Measurements from ENCODE around the gene ERC1.

The ERC1 gene

DNA sequence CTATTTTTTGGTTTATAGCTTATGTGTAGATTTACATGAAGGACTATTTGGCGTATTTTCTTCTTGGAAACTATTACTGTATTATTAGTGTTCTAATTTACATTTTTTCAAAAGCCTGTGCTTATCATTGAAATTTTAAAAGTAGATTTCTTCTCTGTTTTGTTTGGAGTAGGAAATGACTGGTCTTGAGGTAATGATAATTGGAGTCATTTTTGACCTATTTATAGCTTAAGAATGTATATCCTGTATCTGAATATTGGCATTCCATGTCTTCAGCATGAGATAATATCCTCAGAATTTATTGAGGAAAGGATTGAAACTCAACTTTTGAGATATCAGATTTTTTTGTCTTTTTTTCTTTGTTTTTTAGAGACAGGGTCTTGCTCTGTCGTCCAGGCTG is 193.4 kb downstream of the ERC1 start:
- H3K9me3 ChIP-seq (ENCODE audit: severe bottlenecking), result no peaks in the 10 kb centered on the region
- DNase-seq (ENCODE audit: low spot score) (no peak), ATAC-seq (ENCODE audit: low read depth) (peak; percentile 66)
- H3K27ac ChIP-seq (ENCODE audit: poor library complexity, severe bottlenecking), result peak overlapping the region; percentile 86
- no peaks in the 10 kb centered on the region for H3K27me3 ChIP-seq (ENCODE audit: insufficient read depth, poor library complexity, severe bottlenecking)
- no peak overlapping the region for H3K4me3 ChIP-seq (ENCODE audit: severe bottlenecking)
- peaks cover 40% of the 10 kb centered on the region for H3K4me1 ChIP-seq (ENCODE audit: insufficient read depth, poor library complexity, severe bottlenecking)
- TF ChIP-seq, protein P1, sequence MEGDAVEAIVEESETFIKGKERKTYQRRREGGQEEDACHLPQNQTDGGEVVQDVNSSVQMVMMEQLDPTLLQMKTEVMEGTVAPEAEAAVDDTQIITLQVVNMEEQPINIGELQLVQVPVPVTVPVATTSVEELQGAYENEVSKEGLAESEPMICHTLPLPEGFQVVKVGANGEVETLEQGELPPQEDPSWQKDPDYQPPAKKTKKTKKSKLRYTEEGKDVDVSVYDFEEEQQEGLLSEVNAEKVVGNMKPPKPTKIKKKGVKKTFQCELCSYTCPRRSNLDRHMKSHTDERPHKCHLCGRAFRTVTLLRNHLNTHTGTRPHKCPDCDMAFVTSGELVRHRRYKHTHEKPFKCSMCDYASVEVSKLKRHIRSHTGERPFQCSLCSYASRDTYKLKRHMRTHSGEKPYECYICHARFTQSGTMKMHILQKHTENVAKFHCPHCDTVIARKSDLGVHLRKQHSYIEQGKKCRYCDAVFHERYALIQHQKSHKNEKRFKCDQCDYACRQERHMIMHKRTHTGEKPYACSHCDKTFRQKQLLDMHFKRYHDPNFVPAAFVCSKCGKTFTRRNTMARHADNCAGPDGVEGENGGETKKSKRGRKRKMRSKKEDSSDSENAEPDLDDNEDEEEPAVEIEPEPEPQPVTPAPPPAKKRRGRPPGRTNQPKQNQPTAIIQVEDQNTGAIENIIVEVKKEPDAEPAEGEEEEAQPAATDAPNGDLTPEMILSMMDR (IDR thresholded peaks at IDR 0.05; ENCODE audit: poor library complexity, severe bottlenecking), result no peak
- H3K36me3 ChIP-seq (ENCODE audit: low read depth), result peaks cover 68% of the 10 kb centered on the region

DNA sequence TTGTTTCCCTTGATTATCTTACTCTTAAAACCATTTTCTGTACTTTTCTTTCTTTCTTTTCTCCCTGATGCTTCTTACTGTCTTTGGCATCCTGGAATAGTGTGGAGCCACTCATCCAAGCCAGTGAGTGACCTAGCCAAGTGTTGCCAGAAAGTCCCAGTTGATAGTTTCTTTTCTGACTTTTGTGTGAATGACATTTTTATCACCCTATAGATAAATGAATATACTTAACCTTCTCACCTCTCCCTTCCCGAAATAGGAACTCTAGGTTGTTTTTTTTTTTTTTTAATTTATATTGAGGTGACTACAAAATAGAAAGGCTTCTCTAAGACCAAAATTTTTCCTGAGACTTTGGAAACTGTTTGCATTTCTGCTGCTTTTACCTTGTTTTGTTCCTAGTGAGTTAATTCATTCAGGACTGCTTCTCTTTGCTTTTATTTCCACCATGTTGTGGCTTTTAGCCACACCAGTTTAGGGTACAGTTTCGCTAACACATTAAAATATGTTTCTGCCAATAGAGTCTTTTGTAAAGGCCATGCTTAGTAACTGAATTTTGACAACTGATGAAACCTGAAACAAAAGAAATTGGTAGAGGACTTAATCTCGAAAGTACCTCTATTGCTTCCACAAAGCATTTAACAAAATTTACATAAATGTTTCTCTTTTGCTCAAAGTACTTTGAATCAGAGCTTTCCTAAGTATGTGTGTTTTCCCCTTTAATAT is 194.6 kb downstream of the ERC1 start:
- TF ChIP-seq, protein P1 (IDR thresholded peaks at IDR 0.05; ENCODE audit: poor library complexity, severe bottlenecking), result no peak
- DNase-seq (ENCODE audit: low spot score), result no peak
- peak overlapping the region; percentile 86 for H3K27ac ChIP-seq (ENCODE audit: poor library complexity, severe bottlenecking)
- H3K4me1 ChIP-seq (ENCODE audit: insufficient read depth, poor library complexity, severe bottlenecking), result peaks cover 40% of the 10 kb centered on the region
- H3K9me3 ChIP-seq (ENCODE audit: severe bottlenecking), result no peaks in the 10 kb centered on the region
- ATAC-seq (ENCODE audit: low read depth), result no peak
- no peak overlapping the region for H3K4me3 ChIP-seq (ENCODE audit: severe bottlenecking)
- H3K27me3 ChIP-seq (ENCODE audit: insufficient read depth, poor library complexity, severe bottlenecking), result no peaks in the 10 kb centered on the region
- H3K36me3 ChIP-seq (ENCODE audit: low read depth), result peaks cover 80% of the 10 kb centered on the region

DNA sequence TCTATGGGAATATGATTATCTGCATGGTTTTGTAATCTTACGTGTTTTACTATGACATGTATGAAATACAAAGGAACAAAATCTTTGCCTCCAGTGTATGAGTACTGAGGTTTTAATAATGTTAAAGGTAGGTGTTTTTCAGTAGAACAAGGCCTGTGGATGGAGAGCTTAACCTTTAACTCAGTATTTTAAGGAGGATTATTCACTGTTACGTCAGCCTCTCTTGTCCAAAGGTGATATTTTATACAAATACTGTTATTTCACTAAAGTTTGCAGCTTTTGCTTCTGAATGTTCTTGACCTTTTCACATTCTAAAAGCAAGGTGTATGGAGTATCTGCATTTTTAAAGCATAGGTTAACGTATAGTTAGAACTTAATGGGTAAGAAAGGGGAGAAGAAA is 195.3 kb downstream of the ERC1 start:
- peaks cover 35% of the 10 kb centered on the region for H3K4me1 ChIP-seq (ENCODE audit: insufficient read depth, poor library complexity, severe bottlenecking)
- no peaks in the 10 kb centered on the region for H3K27me3 ChIP-seq (ENCODE audit: insufficient read depth, poor library complexity, severe bottlenecking)
- peak overlapping the region; percentile 86 for H3K27ac ChIP-seq (ENCODE audit: poor library complexity, severe bottlenecking)
- H3K36me3 ChIP-seq (ENCODE audit: low read depth), result peaks cover 79% of the 10 kb centered on the region
- TF ChIP-seq, protein P1 (IDR thresholded peaks at IDR 0.05; ENCODE audit: poor library complexity, severe bottlenecking), result no peak
- no peak for DNase-seq (ENCODE audit: low spot score)
- H3K4me3 ChIP-seq (ENCODE audit: severe bottlenecking), result no peak overlapping the region
- no peak for ATAC-seq (ENCODE audit: low read depth)
- no peaks in the 10 kb centered on the region for H3K9me3 ChIP-seq (ENCODE audit: severe bottlenecking)

DNA sequence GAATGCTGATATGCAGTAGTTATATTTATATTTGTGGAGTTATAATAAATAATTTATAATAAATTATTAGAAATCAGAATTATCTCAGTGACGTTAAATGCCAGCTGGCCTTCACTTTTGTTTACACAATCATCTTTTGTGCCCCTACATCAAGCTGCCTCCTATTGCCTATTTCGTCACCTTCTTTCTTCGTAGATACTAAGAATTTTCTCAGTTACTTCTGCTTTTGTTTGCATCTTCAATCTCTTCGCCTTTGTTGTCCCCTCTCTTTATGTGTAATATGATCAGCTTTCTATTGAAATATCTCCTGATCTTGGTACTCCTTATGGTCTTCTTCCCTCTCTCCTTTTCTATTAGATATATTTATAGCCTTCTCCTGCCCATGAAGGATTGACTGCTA is 197.0 kb downstream of the ERC1 start:
- Histone ChIP-seq H3K27me3 (ENCODE audit: insufficient read depth, poor library complexity, severe bottlenecking) (no peaks in the 10 kb centered on the region), H3K36me3 (ENCODE audit: low read depth) (peaks cover 73% of the 10 kb centered on the region), H3K9me3 (ENCODE audit: severe bottlenecking) (no peaks in the 10 kb centered on the region), H3K27ac (ENCODE audit: poor library complexity, severe bottlenecking) (peak overlapping the region; percentile 35), H3K4me3 (ENCODE audit: severe bottlenecking) (no peak overlapping the region), H3K4me1 (ENCODE audit: insufficient read depth, poor library complexity, severe bottlenecking) (peaks cover 30% of the 10 kb centered on the region)
- DNase-seq (ENCODE audit: low spot score), result no peak
- TF ChIP-seq, protein P1 (IDR thresholded peaks at IDR 0.05; ENCODE audit: poor library complexity, severe bottlenecking), result no peak
- ATAC-seq (ENCODE audit: low read depth), result no peak

DNA sequence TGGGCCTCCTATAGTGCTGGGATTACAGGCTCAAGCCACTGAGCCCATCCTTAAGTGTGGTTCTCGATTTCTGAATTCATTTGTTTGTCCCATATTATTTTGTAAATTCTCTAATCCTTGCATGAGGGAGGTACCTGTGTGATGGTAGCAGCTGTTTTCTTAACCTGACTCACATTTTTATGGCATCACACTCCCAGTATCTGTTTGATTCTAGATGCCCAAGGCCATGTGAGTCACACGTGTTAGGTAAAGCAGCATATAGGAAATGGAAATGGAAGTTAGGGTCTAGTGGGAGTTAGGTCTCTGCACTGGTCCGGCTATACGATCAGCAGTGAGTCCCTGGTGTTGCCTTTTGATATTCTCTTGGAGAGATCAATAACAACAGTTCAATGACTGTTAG is 198.1 kb downstream of the ERC1 start:
- Histone ChIP-seq H3K9me3 (ENCODE audit: severe bottlenecking) (no peaks in the 10 kb centered on the region), H3K4me3 (ENCODE audit: severe bottlenecking) (no peak overlapping the region), H3K36me3 (ENCODE audit: low read depth) (peaks cover 67% of the 10 kb centered on the region), H3K27ac (ENCODE audit: poor library complexity, severe bottlenecking) (peak overlapping the region; percentile 35), H3K27me3 (ENCODE audit: insufficient read depth, poor library complexity, severe bottlenecking) (no peaks in the 10 kb centered on the region), H3K4me1 (ENCODE audit: insufficient read depth, poor library complexity, severe bottlenecking) (peaks cover 36% of the 10 kb centered on the region)
- peak; percentile 80 for DNase-seq (ENCODE audit: low spot score)
- peak; percentile 94 for ATAC-seq (ENCODE audit: low read depth)
- TF ChIP-seq, protein P1 (IDR thresholded peaks at IDR 0.05; ENCODE audit: poor library complexity, severe bottlenecking), result no peak

Data from RWPE2 (cell line).